K562 (cell line): ENCODE data around the gene GRK1. TPM values are rescaled to one million over a fixed set of nuclear protein-coding genes. Genes with fewer than 3 reads are reported as not detected.

ENCODE experiments used
- ATAC-seq: fragments of 200-7000 bp; cut with Tn5 transposase; 3 replicates; pipeline ENCODE4 v1.9.1; 2020; ENCODE audit warnings: moderate library complexity
- BruUV-seq: library from RNA; stranded (reverse); fragments of 400-500 nt; replicated peaks from 2 replicates; lab custom pipeline; 2021; lab: Mats Ljungman, UMichigan
- CTCF ChIA-PET: fragments of 300-600 bp; formaldehyde crosslinking; extraction: SDS; loops from one replicate; lab custom pipeline; 2021; ENCODE audit warnings: low intra/inter-chr PET ratio; lab: Yijun Ruan, JAX
- POLR2A ChIA-PET: fragments of 300-600, 350-650 bp; sonication (Branson Sonifier 250); formaldehyde crosslinking; extraction: SDS; loops from one replicate; lab custom pipeline; 2021; ENCODE audit warnings: antibody characterized with exemption, inconsistent platforms; lab: Yijun Ruan, JAX
- DNase-seq, 4 experiments: peaks; one replicate each; pipeline versions ENCODE4 v3.0.0 to v3.0.0-alpha.2; 2011 to 2018; ENCODE audit warnings: low spot score in 3 of 4, mixed read lengths in 3 of 4; ENCODE audit errors: extremely low read depth in 1 of 4
- FAIRE-seq: peaks from 2 replicates; lab custom pipeline; 2011; peaks lifted over from hg19 to GRCh38; lab: Jason Lieb, UNC
- H2AFZ ChIP-seq: 2 replicates; pipeline ENCODE4 v1.6.0; 2011; ENCODE audit warnings: low read depth, low read length, control low read depth, inconsistent platforms
- H3K27ac ChIP-seq: fragments of 200-600 bp; 3 replicates; pipeline ENCODE4 v1.8.0; 2011; ENCODE audit warnings: low read depth, mild to moderate bottlenecking, control low read depth, inconsistent platforms, low read length, moderate library complexity, mixed read lengths; ENCODE audit errors: extremely low read depth
- H3K27me3 ChIP-seq, 2 experiments: fragments of 300-600 bp in 1 of 2; 2 replicates in 1 of 2; 3 replicates in 1 of 2; pipeline versions ENCODE4 v1.6.0 to v1.8.0; 2011; ENCODE audit warnings: inconsistent platforms in 2 of 2, low read length in 2 of 2, mild to moderate bottlenecking in 1 of 2, mixed read lengths in 1 of 2, moderate library complexity in 1 of 2; ENCODE audit not compliant: control insufficient read depth in 2 of 2, insufficient read depth in 2 of 2
- H3K36me3 ChIP-seq: fragments of 300-600 bp; 3 replicates; pipeline ENCODE4 v1.8.0; 2011; ENCODE audit warnings: mild to moderate bottlenecking, low read length, inconsistent platforms; ENCODE audit not compliant: control insufficient read depth, insufficient read depth
- H3K4me1 ChIP-seq, 2 experiments: fragments of 200-600 bp in 1 of 2; replicated peaks in 1 of 2; 2 replicates in 1 of 2; 3 replicates in 1 of 2; pipeline versions ENCODE4 v1.5.1 to v1.8.0; 2011; ENCODE audit warnings: inconsistent platforms in 2 of 2, low read length in 2 of 2, mild to moderate bottlenecking in 1 of 2, mixed read lengths in 1 of 2, moderate library complexity in 1 of 2; ENCODE audit not compliant: control insufficient read depth in 2 of 2, insufficient read depth in 2 of 2
- H3K4me2 ChIP-seq: 2 replicates; pipeline ENCODE4 v1.6.1; 2011; ENCODE audit warnings: low read length, control low read depth, inconsistent platforms, mixed read lengths; ENCODE audit not compliant: insufficient read depth
- H3K4me3 ChIP-seq: fragments of 200-600 bp; sonication (generic), shearing (Covaris generic); 2 replicates; pipeline ENCODE4 v1.5.1; 2016; ENCODE audit warnings: control low read depth, inconsistent platforms
- H3K79me2 ChIP-seq: fragments of 200-600 bp; 3 replicates; pipeline ENCODE4 v1.8.0; 2011; ENCODE audit warnings: low read length, inconsistent platforms; ENCODE audit not compliant: control insufficient read depth, insufficient read depth
- H3K9ac ChIP-seq, 2 experiments: 2 replicates each; pipeline versions ENCODE4 v1.6.0 to v1.6.1; 2011; ENCODE audit warnings: low read depth in 2 of 2, low read length in 2 of 2, control low read depth in 1 of 2, inconsistent platforms in 1 of 2, mild to moderate bottlenecking in 1 of 2, mixed read lengths in 1 of 2; ENCODE audit not compliant: insufficient read depth in 1 of 2
- H3K9me1 ChIP-seq: one replicate; pipeline ENCODE4 v1.6.0; 2011; ENCODE audit warnings: inconsistent platforms, mild to moderate bottlenecking, low read length, moderate library complexity; ENCODE audit not compliant: control insufficient read depth, insufficient read depth
- H3K9me3 ChIP-seq: replicated peaks from 2 replicates; pipeline ENCODE4 v1.5.1; 2011; ENCODE audit warnings: low read depth, low read length, inconsistent platforms; ENCODE audit not compliant: control insufficient read depth, insufficient read depth
- H4K20me1 ChIP-seq: replicated peaks from 2 replicates; pipeline ENCODE4 v1.6.1; 2011; ENCODE audit warnings: low read length, inconsistent platforms, mixed read lengths; ENCODE audit not compliant: control insufficient read depth, insufficient read depth
- ELK3 ChIP-seq: fragments of 450-650 bp; formaldehyde crosslinking; IDR thresholded peaks from 2 replicates; pipeline ENCODE4 v1.4.0; 2020; ENCODE audit warnings: mild to moderate bottlenecking
- ESRRB ChIP-seq: fragments of 250-450 bp; sonication (Bioruptor Pico); IDR thresholded peaks from 2 replicates; pipeline ENCODE4 v1.5.0; 2020; ENCODE audit warnings: mild to moderate bottlenecking, moderate library complexity, borderline replicate concordance
- EWSR1 ChIP-seq: fragments of 450-650 bp; IDR thresholded peaks from 2 replicates; pipeline ENCODE4 v1.6.1; 2018; ENCODE audit warnings: borderline replicate concordance, mild to moderate bottlenecking, low read depth, moderate library complexity; ENCODE audit not compliant: partially characterized antibody
- GTF2E2 ChIP-seq: fragments of 200-800 bp; sonication (Bioruptor generic); IDR thresholded peaks from 2 replicates; pipeline ENCODE4 v1.6.1; 2016; ENCODE audit warnings: missing genetic modification characterization, missing compliant biosample characterization
- MAFG ChIP-seq: fragments of 450-650 bp; conservative IDR thresholded peaks from 2 replicates; pipeline ENCODE4 v1.6.1; 2016; ENCODE audit warnings: missing genetic modification characterization, missing compliant biosample characterization
- ZNF445 ChIP-seq: fragments of 250-450 bp; sonication (Bioruptor Pico); IDR thresholded peaks from 2 replicates; pipeline ENCODE4 v1.4.0; 2020; ENCODE audit warnings: low read depth, mild to moderate bottlenecking, moderate library complexity
- WGBS: fragments of 100-300 bp; shearing (Covaris generic); methylation state at CpG from one replicate; pipeline ENCODE4 v1.1.6; 2016; ENCODE audit warnings: low coverage, mixed read lengths; ENCODE audit not compliant: insufficient coverage; ENCODE audit errors: missing lambda C conversion rate; 5-methylcytosine and 5-hydroxymethylcytosine counted together
- in situ Hi-C: fragments of 300-500 bp; cut with MboI; formaldehyde crosslinking; loops from 4 replicates; pipeline ENCODE4 v1.15.0; 2018; ENCODE audit warnings: inconsistent platforms, mixed read lengths
- intact Hi-C: fragments of 100-400 bp; cut with micrococcal nuclease; formaldehyde crosslinking; loops from 2 replicates; pipeline ENCODE4 v1.14.2; 2022
- polyA plus RNA-seq, 8 experiments: library from polyadenylated mRNA; depleted of rRNA in 4 of 8; stranded (reverse) in 5 of 8; unstranded in 3 of 8; fragments of >200 nt; fragmentation: Nextera tagmentation in 2 of 8; fragmentation: Illumina TruSeq in 1 of 8; extraction: Ambion mirVana in 2 of 8; extraction: Trizol in 1 of 8; gene quantifications; 2 replicates each; pipeline versions ENCODE4 v1.2.1 to v1.2.3, GENCODE V29; 2011 to 2014; ENCODE audit warnings: inconsistent platforms in 1 of 8, missing spikeins in 1 of 8
- total RNA-seq, 7 experiments: library from RNA; depleted of rRNA in 6 of 7; stranded (reverse); fragments of >200 nt in 6 of 7; fragmentation: Illumina TruSeq in 2 of 7; extraction: Trizol in 2 of 7; gene quantifications; 2 replicates each; pipeline versions ENCODE4 v1.2.1 to v1.2.3, GENCODE V29; 2011 to 2021; ENCODE audit warnings: low replicate concordance in 1 of 7

Gene GRK1
- total and polyA plus RNA-seq, 9 of the 15 experiments (the other 6 are each of a cell fraction or from before 2014, with no cell fraction given) = 0.09 TPM; not detected in 8

- intact Hi-C loops = no loop called here
- in situ Hi-C loops = no loop called here
- no peaks in the 10 kb centered on the region for H3K27me3 ChIP-seq
- peaks cover 76% of the 10 kb centered on the region; the same call in 2 of the 3 replicates for H3K36me3 ChIP-seq
- no peak overlapping the region for H3K9ac ChIP-seq
- 90% methylated on average over 7 of the region's 24 CpGs for WGBS
- DNase-seq (no peak), FAIRE-seq (no peak), ATAC-seq (no peak)
- H3K9me3 ChIP-seq = no peaks in the 10 kb centered on the region
- no peak overlapping the region for H3K4me2 ChIP-seq
- BruUV-seq = no TSS peak
- ChIA-PET POLR2A (no interaction called here), CTCF (no interaction called here)
- TF ChIP-seq ZNF445 (CRISPR knock-in tag) (no peak), GTF2E2 (tag) (no peak), MAFG (no peak), ESRRB (no peak), ELK3 (CRISPR knock-in tag) (no peak), EWSR1 (no peak)
- no peaks in the 10 kb centered on the region for H3K9me1 ChIP-seq
- no peaks in the 10 kb centered on the region for H3K4me1 ChIP-seq
- no peaks in the 10 kb centered on the region for H4K20me1 ChIP-seq
- H3K79me2 ChIP-seq = peaks cover 51% of the 10 kb centered on the region
- no peak overlapping the region for H2AFZ ChIP-seq
- H3K27ac ChIP-seq = no peak overlapping the region
- H3K4me3 ChIP-seq = no peak overlapping the region
These were observed 40.9 kb upstream of the GRK1 start for GRCh38 chr13:113625965-113626721.
